ENCODE data around the gene SMARCD1.
"Not testable (repeated sequence)": the region's sequence is repeated elsewhere in the genome, so short reads cannot be mapped to it uniquely, and the experiment has no call there.

The SMARCD1 gene

DNA sequence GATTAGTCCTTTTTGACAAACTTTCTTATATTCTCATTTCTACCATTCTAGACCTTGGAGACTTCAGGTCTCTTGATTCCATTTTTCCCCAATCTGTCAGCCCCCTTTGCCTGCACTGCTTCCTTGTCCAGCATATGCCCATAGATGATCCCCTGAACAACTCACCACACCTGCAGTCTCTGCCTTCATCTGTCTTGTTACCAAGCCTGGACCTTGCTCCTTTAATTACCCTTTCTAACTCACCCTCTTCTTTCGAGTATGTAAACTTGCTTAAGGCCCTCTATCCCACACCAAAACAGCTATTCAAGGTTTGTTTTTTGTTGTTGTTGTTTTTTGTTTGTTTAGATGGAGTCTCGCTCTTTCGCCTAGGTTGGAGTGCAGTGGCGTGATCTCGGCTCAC, 36.5 kb downstream of the SMARCD1 start:
- TF ChIP-seq ZFX (IDR thresholded peaks at IDR 0.05) (no peak), CTCF (conservative IDR thresholded peaks at IDR 0.05) (no peak)
- no peak overlapping the region for H3K27ac ChIP-seq

- TF ChIP-seq ZFX (IDR thresholded peaks at IDR 0.05) (no peak), CTCF (conservative IDR thresholded peaks at IDR 0.05) (no peak)
These were observed 38.1 kb downstream of the SMARCD1 start for GRCh38 chr12:50123203-50123602.

GRCh38 chr12:50127546-50127945, 42.4 kb downstream of the SMARCD1 start:
- H3K27ac ChIP-seq: no peak overlapping the region
- TF ChIP-seq CTCF (conservative IDR thresholded peaks at IDR 0.05): no peak
- TF ChIP-seq ZFX (IDR thresholded peaks at IDR 0.05): no peak

More at GRCh38 chr12:50123203-50123602, 38.1 kb downstream of the SMARCD1 start:
- H3K27ac ChIP-seq: no peak overlapping the region

GRCh38 chr12:50129290-50129689, 44.1 kb downstream of the SMARCD1 start:
- H3K27ac ChIP-seq: no peak overlapping the region
- TF ChIP-seq CTCF (conservative IDR thresholded peaks at IDR 0.05) (no peak), ZFX (IDR thresholded peaks at IDR 0.05) (no peak)

GRCh38 chr12:50132505-50133135, 47.5 kb downstream of the SMARCD1 start:
- H3K27ac ChIP-seq: no peak overlapping the region
- TF ChIP-seq CTCF (conservative IDR thresholded peaks at IDR 0.05) (peak; percentile 67), ZFX (IDR thresholded peaks at IDR 0.05) (no peak)

- TF ChIP-seq CTCF (conservative IDR thresholded peaks at IDR 0.05): no peak
- no peak; the same call in 1 of the 2 replicates for TF ChIP-seq ZFX (IDR thresholded peaks at IDR 0.05)
- H3K27ac ChIP-seq: no peak overlapping the region
These were observed 57.9 kb downstream of the SMARCD1 start for GRCh38 chr12:50142993-50143392.

DNA sequence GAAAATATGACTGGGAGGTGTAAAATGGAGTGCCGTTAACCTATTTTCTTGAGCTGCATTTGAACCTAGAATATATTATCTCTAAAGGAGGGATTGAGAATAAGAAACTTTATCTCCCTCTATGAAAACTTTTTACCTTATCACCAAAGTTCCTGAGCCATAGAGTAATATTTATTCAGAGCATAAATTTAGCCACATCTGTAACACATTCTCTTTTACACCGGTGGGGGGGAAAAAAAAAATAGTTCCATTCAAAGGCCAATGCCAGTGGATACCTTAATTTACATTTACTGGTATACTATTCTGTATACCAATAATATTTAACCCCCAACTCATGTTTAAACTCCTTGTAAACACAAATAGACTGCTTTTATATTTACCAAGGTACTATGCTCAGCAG, 60.3 kb downstream of the SMARCD1 start:
- TF ChIP-seq ZFX (IDR thresholded peaks at IDR 0.05): no peak
- no peak overlapping the region for H3K27ac ChIP-seq

DNA sequence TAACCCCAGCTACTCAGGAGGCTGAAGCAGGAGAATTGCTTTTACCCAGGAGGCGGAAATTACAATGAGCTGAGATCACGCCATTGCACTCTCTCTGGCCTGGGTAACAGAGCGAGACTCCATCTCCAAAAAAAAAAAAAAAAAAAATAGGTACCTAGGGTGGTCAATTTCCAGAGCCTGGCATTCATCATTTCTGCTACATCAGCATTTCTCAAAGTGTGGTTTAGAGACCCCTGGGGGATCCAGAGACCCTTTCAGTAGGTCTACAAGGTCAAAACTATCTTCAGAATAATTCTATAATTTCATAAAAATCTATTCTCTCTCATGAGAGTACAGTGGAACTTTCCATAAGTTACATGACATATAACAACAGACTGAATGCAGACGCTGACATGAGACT, 62.1 kb downstream of the SMARCD1 start:
- H3K27ac ChIP-seq: no peak overlapping the region
- TF ChIP-seq CTCF (conservative IDR thresholded peaks at IDR 0.05) (no peak), ZFX (IDR thresholded peaks at IDR 0.05) (no peak)

DNA sequence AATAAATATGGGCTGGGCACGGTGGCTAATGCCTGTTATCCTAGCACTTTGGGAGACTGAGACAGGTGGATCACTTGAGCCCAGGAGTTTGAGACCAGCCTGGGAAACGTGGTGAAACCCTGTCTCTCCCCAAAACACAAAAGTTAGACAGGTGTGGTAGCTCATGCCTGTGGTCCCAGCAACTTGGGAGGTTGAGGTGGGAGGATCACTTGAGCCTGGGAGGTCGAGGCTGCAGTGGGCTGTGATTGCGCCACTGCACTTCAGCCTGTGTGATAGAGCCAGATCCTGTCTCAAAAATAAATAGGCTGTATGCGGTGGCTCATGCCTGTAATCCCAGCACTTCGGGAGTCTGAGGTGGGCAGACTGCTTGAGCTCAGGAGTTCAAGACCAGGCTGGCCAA, 62.9 kb downstream of the SMARCD1 start:
- not testable (repeated sequence) for H3K27ac ChIP-seq

All from C4-2B (cell line).